ENCODE results near the gene MEI4. TPM values are rescaled to one million over a fixed set of nuclear protein-coding genes. Genes with fewer than 3 reads are reported as not detected.

Gene MEI4
- total and polyA plus RNA-seq, 2 of the 4 experiments (the other 2 are of a cell fraction), result not detected

DNA sequence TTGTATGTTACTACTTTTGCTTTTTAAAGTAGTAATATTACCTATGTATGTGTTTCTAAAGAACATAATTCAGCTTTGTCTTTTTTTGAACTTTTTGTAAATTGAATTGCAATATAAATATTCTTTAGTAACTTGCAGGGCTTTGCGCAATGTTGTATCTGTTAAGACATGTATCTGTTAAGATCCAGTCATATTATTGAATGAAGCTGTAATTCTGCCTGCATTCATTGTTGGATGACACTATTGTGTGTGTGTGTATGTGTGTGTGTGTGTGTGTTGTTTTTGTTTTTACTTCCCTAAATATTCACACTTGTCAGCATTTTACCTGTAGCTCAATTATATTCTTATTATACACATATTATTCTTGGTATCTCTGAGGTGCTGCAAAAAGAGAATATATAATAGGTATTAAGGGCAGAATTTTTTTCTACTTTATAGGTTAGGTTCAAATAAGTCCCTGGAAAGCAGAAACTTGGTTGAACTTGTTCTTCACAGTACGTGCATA, 164.0 kb downstream of the MEI4 start:
- Histone ChIP-seq H3K36me3 (ENCODE audit: control insufficient read depth, insufficient read depth, low read length) (no peaks in the 10 kb centered on the region), H2AK5ac (ENCODE audit: low read depth, low read length) (no peak overlapping the region), H4K91ac (ENCODE audit: insufficient read depth, low read depth, low read length) (no peak overlapping the region), H3K9ac (ENCODE audit: low read depth, low read length) (no peak overlapping the region), H4K5ac (ENCODE audit: low read depth, low read length) (no peak overlapping the region), H3K4ac (ENCODE audit: low read depth, low read length) (no peak overlapping the region), H3K79me1 (ENCODE audit: low read depth in 1 of 2, low read length in 2 of 2) (no peaks in the 10 kb centered on the region), H3K9me1 (ENCODE audit: insufficient read depth, low read length) (no peaks in the 10 kb centered on the region), H3K9me3 (ENCODE audit: control insufficient read depth, insufficient read depth, low read length) (peaks cover 6% of the 10 kb centered on the region), H2BK15ac (ENCODE audit: low read depth, low read length) (no peak overlapping the region), H2AFZ (replicated peaks; ENCODE audit: low read length, poor library complexity) (no peak overlapping the region), H3K4me2 (ENCODE audit: low read depth, low read length) (no peak overlapping the region), H3K27me3 (ENCODE audit: control insufficient read depth, insufficient read depth, low read length) (no peaks in the 10 kb centered on the region), H3K23ac (ENCODE audit: low read depth, low read length) (no peak overlapping the region), H2BK20ac (ENCODE audit: low read depth, low read length) (no peak overlapping the region), H2BK5ac (ENCODE audit: low read depth, low read length, poor library complexity, severe bottlenecking) (no peak overlapping the region), H3K4me3 (ENCODE audit: insufficient read depth, low read depth, low read length) (no peak overlapping the region), H3K27ac (ENCODE audit: insufficient read depth, low read length) (no peak overlapping the region), H2AK9ac (replicated peaks; ENCODE audit: low read depth, low read length, poor library complexity) (no peak overlapping the region), H3K14ac (replicated peaks; ENCODE audit: low read depth, low read length) (no peak overlapping the region), H3K18ac (ENCODE audit: low read depth, low read length) (no peak overlapping the region), H3K4me1 (ENCODE audit: control insufficient read depth, insufficient read depth, low read length) (no peaks in the 10 kb centered on the region), H4K8ac (ENCODE audit: low read depth in 2 of 2, low read length in 2 of 2) (no peak overlapping the region), H4K20me1 (ENCODE audit: insufficient read depth, low read length) (no peaks in the 10 kb centered on the region), H2BK120ac (ENCODE audit: low read depth, low read length) (no peak overlapping the region), H3K56ac (ENCODE audit: extremely low read depth, insufficient read depth, low read length) (no peak overlapping the region)
- dilution Hi-C loops (cut with HindIII; ENCODE audit: low sequenced_read_pairs, unreplicated experiment), result no loop called here
- DNase-seq (no peak), ATAC-seq (ENCODE audit: low read depth) (no peak)
- TF ChIP-seq, protein P1, sequence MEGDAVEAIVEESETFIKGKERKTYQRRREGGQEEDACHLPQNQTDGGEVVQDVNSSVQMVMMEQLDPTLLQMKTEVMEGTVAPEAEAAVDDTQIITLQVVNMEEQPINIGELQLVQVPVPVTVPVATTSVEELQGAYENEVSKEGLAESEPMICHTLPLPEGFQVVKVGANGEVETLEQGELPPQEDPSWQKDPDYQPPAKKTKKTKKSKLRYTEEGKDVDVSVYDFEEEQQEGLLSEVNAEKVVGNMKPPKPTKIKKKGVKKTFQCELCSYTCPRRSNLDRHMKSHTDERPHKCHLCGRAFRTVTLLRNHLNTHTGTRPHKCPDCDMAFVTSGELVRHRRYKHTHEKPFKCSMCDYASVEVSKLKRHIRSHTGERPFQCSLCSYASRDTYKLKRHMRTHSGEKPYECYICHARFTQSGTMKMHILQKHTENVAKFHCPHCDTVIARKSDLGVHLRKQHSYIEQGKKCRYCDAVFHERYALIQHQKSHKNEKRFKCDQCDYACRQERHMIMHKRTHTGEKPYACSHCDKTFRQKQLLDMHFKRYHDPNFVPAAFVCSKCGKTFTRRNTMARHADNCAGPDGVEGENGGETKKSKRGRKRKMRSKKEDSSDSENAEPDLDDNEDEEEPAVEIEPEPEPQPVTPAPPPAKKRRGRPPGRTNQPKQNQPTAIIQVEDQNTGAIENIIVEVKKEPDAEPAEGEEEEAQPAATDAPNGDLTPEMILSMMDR (conservative IDR thresholded peaks at IDR 0.05; ENCODE audit: low read depth, low read length), result no peak
- peak; percentile 52 for TF ChIP-seq MAFK (IDR thresholded peaks at IDR 0.05; ENCODE audit: low read depth, low read length)
- CTCF ChIA-PET, result no interaction called here
- BruUV-seq (replicated peaks), result no TSS peak
- WGBS, 2 experiments (ENCODE audit: extremely low coverage in 2 of 2, insufficient read length in 1 of 2), result no CpG with 5 or more reads among the region's 2 CpGs
- intact Hi-C loops (cut with micrococcal nuclease), result no loop called here
- in situ Hi-C loops (cut with MboI; ENCODE audit: low sequenced_read_pairs), result no loop called here
- POLR2A ChIA-PET (ENCODE audit: unreplicated experiment), result no interaction called here
